A549 treated with Mapracorat at 1 μM for 4 hours (cell line): ENCODE measurements around the gene CLDN25. TPM values are rescaled to one million over a fixed set of nuclear protein-coding genes. Genes with fewer than 3 reads are reported as not detected.

ENCODE experiments used
- total RNA-seq: library from RNA; stranded (reverse); fragments of 200-300 nt; extraction: Qiagen RNA extraction; gene quantifications from 5 replicates; pipeline ENCODE4 v1.2.3, GENCODE V29; 2022

The CLDN25 gene
- not detected in 5 replicates for total RNA-seq

DNA sequence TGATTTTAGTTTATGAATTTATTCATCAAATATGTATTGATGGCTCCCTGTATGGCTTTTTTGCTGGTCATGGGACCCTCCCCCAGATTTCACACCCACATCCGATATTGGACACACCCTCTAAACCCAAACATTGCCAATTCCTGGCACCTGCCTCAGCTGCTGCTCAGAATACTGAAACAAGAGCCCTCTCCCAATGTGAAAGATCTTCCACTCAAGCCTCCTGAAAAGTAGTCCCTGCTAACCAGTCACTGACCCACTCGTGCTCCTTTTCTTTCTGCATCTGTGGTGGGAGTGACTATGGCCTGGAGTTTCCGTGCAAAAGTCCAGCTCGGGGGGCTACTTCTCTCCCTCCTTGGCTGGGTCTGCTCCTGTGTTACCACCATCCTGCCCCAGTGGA is at the start of gene CLDN25:
TSS of gene CLDN25 (plus strand) at position 301 of the 400 bp plus-strand sequence. CDS start at position 301, 0 bp downstream.

GRCh38 chr11:113773416-113774173 is 6.0 kb upstream of the CLDN25 start, which contains the start of gene ZW10:
Gene ZW10, minus strand, starts transcription at chr11:113773692. Its CDS starts 26 bp downstream, at chr11:113773666.

Other genes with a start within 250 kb of the CLDN25 start
- gene TMPRSS5, start 73.5 kb upstream of the CLDN25 start, total RNA-seq = 0.13 to 0.34 TPM (median 0.17 TPM) in 4 of 5 replicates, not detected in the other
- gene ZW10, start 6.1 kb upstream of the CLDN25 start, total RNA-seq = 11.6 to 14.2 TPM (median 13.4 TPM) in 5 replicates
- gene USP28, start 95.8 kb downstream of the CLDN25 start, total RNA-seq = 12.1 to 19.6 TPM (median 16.7 TPM) in 5 replicates
- gene HTR3B, start 125.0 kb downstream of the CLDN25 start, total RNA-seq = not detected in 5 replicates
- not detected in 5 replicates for gene HTR3A, start 195.3 kb downstream of the CLDN25 start, total RNA-seq